KMS-11 (cell line): ENCODE data around the gene PKD2L1.

ENCODE experiments used
- H2AFZ ChIP-seq: fragments of 200-600 bp; sonication (generic); 2 replicates; pipeline ENCODE4 v1.6.1; 2016; ENCODE audit warnings: antibody characterized with exemption, mixed run types, low read depth
- H3K27ac ChIP-seq: fragments of 200-600 bp; sonication (generic); 2 replicates; pipeline ENCODE4 v1.6.1; 2016; ENCODE audit warnings: mild to moderate bottlenecking, mixed run types
- H3K27me3 ChIP-seq: fragments of 200-600 bp; sonication (generic); 2 replicates; pipeline ENCODE4 v1.6.1; 2017; ENCODE audit warnings: mild to moderate bottlenecking, low read depth, mixed run types, moderate library complexity; ENCODE audit not compliant: insufficient read depth
- H3K36me3 ChIP-seq: fragments of 200-600 bp; sonication (generic); 2 replicates; pipeline ENCODE4 v1.6.1; 2017; ENCODE audit warnings: mild to moderate bottlenecking, mixed run types; ENCODE audit not compliant: insufficient read depth
- H3K4me1 ChIP-seq: fragments of 200-600 bp; sonication (generic); 2 replicates; pipeline ENCODE4 v1.6.1; 2016; ENCODE audit warnings: mild to moderate bottlenecking, low read depth, mixed run types; ENCODE audit not compliant: poor library complexity, severe bottlenecking
- H3K4me2 ChIP-seq: fragments of 200-600 bp; sonication (generic); 2 replicates; pipeline ENCODE4 v1.7.0; 2016; ENCODE audit warnings: mild to moderate bottlenecking, mixed run types
- H3K4me3 ChIP-seq: fragments of 200-600 bp; sonication (generic); IDR thresholded peaks from 2 replicates; pipeline ENCODE4 v1.6.1; 2017; ENCODE audit warnings: low read depth, low read length, mixed read lengths; ENCODE audit not compliant: insufficient read depth
- H3K79me2 ChIP-seq: fragments of 200-600 bp; sonication (generic); 2 replicates; pipeline ENCODE4 v1.6.1; 2016; ENCODE audit warnings: low read depth, mixed run types; ENCODE audit not compliant: insufficient read depth
- H3K9ac ChIP-seq: fragments of 200-600 bp; sonication (generic); 2 replicates; pipeline ENCODE4 v1.6.1; 2016; ENCODE audit warnings: mild to moderate bottlenecking, mixed run types
- H4K20me1 ChIP-seq: fragments of 200-600 bp; sonication (generic); 2 replicates; pipeline ENCODE4 v1.6.1; 2016; ENCODE audit warnings: mild to moderate bottlenecking, mixed run types; ENCODE audit not compliant: insufficient read depth
- TF ChIP-seq, protein P1 (sequence below): fragments of 200-600 bp; sonication (generic); conservative IDR thresholded peaks from 2 replicates; pipeline ENCODE4 v1.6.1; 2017; ENCODE audit warnings: low read depth, mild to moderate bottlenecking, antibody characterized with exemption, low read length, moderate library complexity, mixed read lengths

The PKD2L1 gene

DNA sequence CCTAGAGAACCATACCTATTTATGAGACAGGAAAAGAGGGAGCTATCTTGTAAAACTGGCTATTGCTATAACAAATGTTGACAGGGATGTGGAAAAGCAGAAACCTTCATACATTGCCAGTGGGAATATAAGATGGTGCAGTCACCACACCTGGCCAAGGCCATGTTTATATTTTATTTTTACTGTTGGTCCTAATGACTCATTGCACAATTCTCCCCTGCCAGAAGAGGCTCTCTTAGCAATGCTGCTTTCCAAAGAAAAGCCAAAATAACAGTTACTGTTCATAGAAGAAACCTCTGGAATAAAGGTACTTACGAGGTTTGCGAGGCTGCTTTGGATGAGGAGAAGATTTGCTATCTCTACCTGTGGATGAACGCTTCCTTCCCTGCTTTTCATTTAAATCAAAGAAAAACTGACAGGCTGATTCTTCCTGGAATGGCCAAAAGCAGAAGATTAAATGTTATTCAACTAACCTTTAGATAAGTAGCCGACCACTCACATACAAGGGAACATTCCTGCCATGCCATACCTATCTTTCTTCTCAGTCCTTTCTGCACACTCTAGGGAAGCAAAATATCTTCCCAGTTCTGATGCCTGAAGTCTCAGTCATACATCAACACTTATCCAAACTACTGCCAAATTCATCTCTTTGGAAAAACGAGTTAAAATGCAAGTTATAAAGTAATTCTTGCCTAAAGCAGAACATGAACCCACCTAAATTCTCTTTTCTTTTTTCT lies 84.4 kb downstream of the PKD2L1 start:
- no peak overlapping the region for H3K4me2 ChIP-seq
- TF ChIP-seq, protein P1, sequence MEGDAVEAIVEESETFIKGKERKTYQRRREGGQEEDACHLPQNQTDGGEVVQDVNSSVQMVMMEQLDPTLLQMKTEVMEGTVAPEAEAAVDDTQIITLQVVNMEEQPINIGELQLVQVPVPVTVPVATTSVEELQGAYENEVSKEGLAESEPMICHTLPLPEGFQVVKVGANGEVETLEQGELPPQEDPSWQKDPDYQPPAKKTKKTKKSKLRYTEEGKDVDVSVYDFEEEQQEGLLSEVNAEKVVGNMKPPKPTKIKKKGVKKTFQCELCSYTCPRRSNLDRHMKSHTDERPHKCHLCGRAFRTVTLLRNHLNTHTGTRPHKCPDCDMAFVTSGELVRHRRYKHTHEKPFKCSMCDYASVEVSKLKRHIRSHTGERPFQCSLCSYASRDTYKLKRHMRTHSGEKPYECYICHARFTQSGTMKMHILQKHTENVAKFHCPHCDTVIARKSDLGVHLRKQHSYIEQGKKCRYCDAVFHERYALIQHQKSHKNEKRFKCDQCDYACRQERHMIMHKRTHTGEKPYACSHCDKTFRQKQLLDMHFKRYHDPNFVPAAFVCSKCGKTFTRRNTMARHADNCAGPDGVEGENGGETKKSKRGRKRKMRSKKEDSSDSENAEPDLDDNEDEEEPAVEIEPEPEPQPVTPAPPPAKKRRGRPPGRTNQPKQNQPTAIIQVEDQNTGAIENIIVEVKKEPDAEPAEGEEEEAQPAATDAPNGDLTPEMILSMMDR, result no peak

DNA sequence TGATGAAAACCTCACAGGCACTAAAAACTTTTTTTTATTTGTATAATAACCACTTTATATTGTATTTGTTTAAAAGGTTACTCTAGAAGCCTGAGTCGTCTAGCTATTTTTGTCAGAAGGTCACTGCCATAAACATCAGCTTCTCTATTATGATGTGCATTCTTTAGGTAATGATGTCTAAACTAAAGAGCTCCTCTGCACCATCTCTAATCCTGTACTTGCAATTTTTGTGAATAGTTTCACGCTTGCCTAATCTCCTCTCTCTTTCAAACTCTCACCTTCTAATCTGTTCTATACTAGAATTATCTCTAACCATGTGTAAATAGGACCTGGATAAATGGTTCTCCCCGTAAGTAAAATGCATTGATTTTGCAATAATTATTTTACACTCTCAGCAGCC lies 90.2 kb downstream of the PKD2L1 start:
- 0 out of 2 replicates have a peak, but pooled peaks cover 7% of the 10 kb centered on the region for H3K79me2 ChIP-seq
- H3K36me3 ChIP-seq, result no peaks in the 10 kb centered on the region
- no peak overlapping the region for H3K4me2 ChIP-seq
- H3K27ac ChIP-seq, result no peak overlapping the region
- H3K9ac ChIP-seq, result no peak overlapping the region
- no peaks in the 10 kb centered on the region for H3K27me3 ChIP-seq
- no peak overlapping the region for H2AFZ ChIP-seq
- H4K20me1 ChIP-seq, result no peaks in the 10 kb centered on the region
- TF ChIP-seq, protein P1, result no peak
- no peak overlapping the region for H3K4me3 ChIP-seq
- H3K4me1 ChIP-seq, result no peaks in the 10 kb centered on the region

More for the DNA sequence above, 84.4 kb downstream of the PKD2L1 start:
- Histone ChIP-seq H3K79me2 (no peaks in the 10 kb centered on the region), H3K36me3 (no peaks in the 10 kb centered on the region), H3K27me3 (no peaks in the 10 kb centered on the region), H4K20me1 (no peaks in the 10 kb centered on the region), H3K9ac (no peak overlapping the region), H3K4me1 (no peaks in the 10 kb centered on the region), H2AFZ (no peak overlapping the region), H3K4me3 (no peak overlapping the region), H3K27ac (no peak overlapping the region)

DNA sequence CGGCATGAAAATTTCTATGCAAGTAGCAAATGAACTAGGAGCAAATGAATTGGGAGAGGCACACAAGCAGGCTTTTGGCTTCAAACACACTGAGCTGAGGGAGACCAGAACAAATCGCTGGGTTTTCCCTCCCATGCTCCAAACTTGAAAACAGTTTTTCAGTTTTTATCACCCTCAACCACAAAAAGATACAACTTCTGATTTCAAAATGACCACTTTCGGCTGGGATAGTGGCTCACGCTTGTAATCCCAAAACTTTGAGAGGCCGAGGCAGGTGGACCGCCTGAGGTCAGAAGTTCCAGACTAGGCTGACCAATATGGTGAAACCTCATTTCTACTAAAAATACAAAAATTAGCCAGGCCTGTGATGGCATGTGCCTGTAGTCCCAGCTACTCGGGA lies 91.6 kb downstream of the PKD2L1 start:
- H3K36me3 ChIP-seq, result no peaks in the 10 kb centered on the region; the same call in 1 of the 2 replicates
- H3K4me3 ChIP-seq, result no peak overlapping the region
- H4K20me1 ChIP-seq, result no peaks in the 10 kb centered on the region
- H3K27ac ChIP-seq, result no peak overlapping the region
- TF ChIP-seq, protein P1, result no peak
- 0 out of 2 replicates have a peak, but pooled peaks cover 7% of the 10 kb centered on the region for H3K79me2 ChIP-seq
- no peak overlapping the region for H3K4me2 ChIP-seq
- no peak overlapping the region for H2AFZ ChIP-seq
- no peaks in the 10 kb centered on the region for H3K4me1 ChIP-seq
- H3K27me3 ChIP-seq, result no peaks in the 10 kb centered on the region
- no peak overlapping the region for H3K9ac ChIP-seq
